SK-N-SH (cell line): ENCODE measurements around the gene HLA-DQB2. TPM values are rescaled to one million over a fixed set of nuclear protein-coding genes. Genes with fewer than 3 reads are reported as not detected.

Experiments
- CTCF ChIA-PET: fragments of 300-600, 350-600 bp; formaldehyde crosslinking; extraction: SDS; loops from one replicate; lab custom pipeline; 2021; lab: Yijun Ruan, JAX
- POLR2A ChIA-PET: fragments of 350-600 bp; sonication (Branson Sonifier 250); formaldehyde crosslinking; extraction: SDS; loops from one replicate; lab custom pipeline; 2020; ENCODE audit warnings: antibody characterized with exemption, inconsistent platforms; lab: Yijun Ruan, JAX
- DNase-seq: peaks from one replicate; pipeline ENCODE4 v3.0.0; 2012
- H2AFZ ChIP-seq: fragments of 200-600 bp; sonication (generic); 2 replicates; pipeline ENCODE4 v1.8.1; 2016; ENCODE audit warnings: antibody characterized with exemption, mild to moderate bottlenecking, low read depth
- H3F3A ChIP-seq: fragments of 200-600 bp; sonication (generic); replicated peaks from 2 replicates; pipeline ENCODE3; 2016; ENCODE audit warnings: antibody characterized with exemption, mild to moderate bottlenecking; ENCODE audit not compliant: insufficient read depth
- H3K27ac ChIP-seq, 2 experiments: fragments of 200-500 bp in 1 of 2; fragments of 200-600 bp in 1 of 2; sonication (Bioruptor generic) in 1 of 2; sonication (generic), shearing (Covaris generic) in 1 of 2; 2 replicates each; pipeline versions ENCODE4 v1.5.1 to v1.6.1; 2014 to 2016; ENCODE audit warnings: low read depth in 2 of 2, inconsistent platforms in 1 of 2, low read length in 1 of 2, mild to moderate bottlenecking in 1 of 2, mixed read lengths in 1 of 2
- H3K27me3 ChIP-seq: fragments of 200-600 bp; sonication (generic), shearing (Covaris generic); 2 replicates; pipeline ENCODE4 v1.6.1; 2016; ENCODE audit warnings: mixed run types; ENCODE audit not compliant: insufficient read depth
- H3K36me3 ChIP-seq, 2 experiments: fragments of 200-500 bp in 1 of 2; fragments of 200-600 bp in 1 of 2; sonication (Bioruptor generic) in 1 of 2; sonication (generic) in 1 of 2; replicated peaks in 1 of 2; 2 replicates each; pipeline versions ENCODE3 to v1.5.1; 2014 to 2016; ENCODE audit warnings: low read length in 1 of 2, mild to moderate bottlenecking in 1 of 2; ENCODE audit not compliant: insufficient read depth in 2 of 2, control insufficient read depth in 1 of 2
- H3K4me1 ChIP-seq, 2 experiments: fragments of 200-500 bp in 1 of 2; fragments of 200-600 bp in 1 of 2; sonication (Bioruptor generic) in 1 of 2; sonication (generic), shearing (Covaris generic) in 1 of 2; 2 replicates each; pipeline versions ENCODE4 v1.5.1 to v1.6.1; 2014 to 2016; ENCODE audit warnings: low read depth in 1 of 2, low read length in 1 of 2, mixed run types in 1 of 2; ENCODE audit not compliant: insufficient read depth in 2 of 2, control insufficient read depth in 1 of 2
- H3K4me2 ChIP-seq: fragments of 200-600 bp; sonication (generic), shearing (Covaris generic); 2 replicates; pipeline ENCODE4 v1.6.1; 2017; ENCODE audit warnings: mixed run types
- H3K4me3 ChIP-seq, 2 experiments: fragments of 200-500 bp in 1 of 2; fragments of 200-600 bp in 1 of 2; sonication (Bioruptor generic) in 1 of 2; sonication (generic), shearing (Covaris generic) in 1 of 2; 2 replicates each; pipeline versions ENCODE4 v1.5.1 to v1.8.1; 2014 to 2016; ENCODE audit warnings: low read depth in 2 of 2, inconsistent platforms in 1 of 2, low read length in 1 of 2, mild to moderate bottlenecking in 1 of 2, mixed read lengths in 1 of 2, moderate library complexity in 1 of 2
- H3K79me2 ChIP-seq: fragments of 200-600 bp; sonication (generic); 2 replicates; pipeline ENCODE4 v1.8.1; 2017; ENCODE audit warnings: mild to moderate bottlenecking; ENCODE audit not compliant: insufficient read depth
- H3K9ac ChIP-seq: fragments of 200-600 bp; sonication (generic); 2 replicates; pipeline ENCODE4 v1.6.1; 2017; ENCODE audit warnings: mixed run types
- H3K9me2 ChIP-seq: fragments of 200-600 bp; sonication (generic); 2 replicates; pipeline ENCODE4 v1.6.1; 2017; ENCODE audit warnings: mixed run types
- H3K9me3 ChIP-seq: fragments of 200-600 bp; sonication (generic); 2 replicates; pipeline ENCODE4 v1.6.1; 2017; ENCODE audit warnings: mixed run types, mild to moderate bottlenecking, moderate library complexity
- H4K20me1 ChIP-seq: fragments of 200-600 bp; sonication (generic); 2 replicates; pipeline ENCODE4 v1.6.1; 2017; ENCODE audit warnings: mild to moderate bottlenecking, mixed run types; ENCODE audit not compliant: insufficient read depth
- EP300 ChIP-seq, 2 experiments: IDR thresholded peaks; 2 replicates each; pipeline versions ENCODE4 v1.4.0 to v1.6.1; 2012; ENCODE audit warnings: borderline replicate concordance in 1 of 2, low read depth in 1 of 2, low read length in 1 of 2
- EZH2phosphoT487 ChIP-seq: fragments of 200-600 bp; sonication (generic); IDR thresholded peaks from 2 replicates; pipeline ENCODE4 v1.6.1; 2017; ENCODE audit warnings: low read depth, mixed run types, mild to moderate bottlenecking, antibody characterized with exemption, moderate library complexity, borderline replicate concordance
- FOSL2 ChIP-seq: IDR thresholded peaks from 2 replicates; pipeline ENCODE4 v1.4.0; 2012; ENCODE audit warnings: low read depth, mild to moderate bottlenecking, moderate library complexity, borderline replicate concordance
- FOXJ3 ChIP-seq: sonication (generic); formaldehyde crosslinking; IDR thresholded peaks from 2 replicates; pipeline ENCODE4 v1.5.1; 2020; ENCODE audit warnings: mild to moderate bottlenecking, missing genetic modification reagents
- GABPA ChIP-seq: IDR thresholded peaks from 2 replicates; pipeline ENCODE4 v1.4.0; 2012; ENCODE audit warnings: low read depth, mild to moderate bottlenecking
- GATA2 ChIP-seq: sonication (generic); formaldehyde crosslinking; IDR thresholded peaks from 2 replicates; pipeline ENCODE4 v1.5.0; 2020; ENCODE audit warnings: mild to moderate bottlenecking, missing genetic modification reagents
- IRF3 ChIP-seq: fragments of 150-350 bp; IDR thresholded peaks from 2 replicates; pipeline ENCODE4 v1.6.1; 2016; ENCODE audit warnings: mild to moderate bottlenecking, low read depth, low read length
- JUND ChIP-seq: IDR thresholded peaks from 2 replicates; pipeline ENCODE4 v1.4.0; 2012
- MXI1 ChIP-seq: IDR thresholded peaks from 2 replicates; pipeline ENCODE4 v1.6.1; 2012; ENCODE audit warnings: mild to moderate bottlenecking, low read depth, low read length, improper control_type of control experiment
- NRF1 ChIP-seq: IDR thresholded peaks from 2 replicates; pipeline ENCODE4 v1.6.1; 2012; ENCODE audit warnings: low read depth, mild to moderate bottlenecking, low read length
- PBX3 ChIP-seq: IDR thresholded peaks from 2 replicates; pipeline ENCODE4; 2012
- RAD21 ChIP-seq: IDR thresholded peaks from 2 replicates; pipeline ENCODE4 v1.6.1; 2012; ENCODE audit warnings: mild to moderate bottlenecking, low read length
- RCOR1 ChIP-seq: fragments of 150-350 bp; IDR thresholded peaks from 2 replicates; pipeline ENCODE4 v1.6.1; 2017; ENCODE audit warnings: antibody characterized with exemption, low read length
- REST ChIP-seq: IDR thresholded peaks from 2 replicates; pipeline ENCODE4 v1.6.1; 2012; ENCODE audit warnings: mild to moderate bottlenecking, low read depth, low read length, moderate library complexity
- RXRA ChIP-seq: IDR thresholded peaks from 2 replicates; pipeline ENCODE4 v1.4.0; 2012; ENCODE audit warnings: low read depth, mild to moderate bottlenecking, borderline replicate concordance
- SIN3A ChIP-seq: IDR thresholded peaks from 2 replicates; pipeline ENCODE4 v1.6.1; 2012; ENCODE audit warnings: low read depth, mild to moderate bottlenecking, low read length, moderate library complexity, borderline replicate concordance
- TAF1 ChIP-seq: IDR thresholded peaks from 2 replicates; pipeline ENCODE4 v1.6.1; 2012; ENCODE audit warnings: low read depth, mild to moderate bottlenecking, low read length, moderate library complexity, borderline replicate concordance
- TCF12 ChIP-seq: IDR thresholded peaks from 2 replicates; pipeline ENCODE4 v1.4.0; 2012
- TEAD4 ChIP-seq: IDR thresholded peaks from 2 replicates; pipeline ENCODE4 v1.4.0; 2012; ENCODE audit warnings: mild to moderate bottlenecking, borderline replicate concordance; ENCODE audit not compliant: insufficient read depth
- USF1 ChIP-seq: IDR thresholded peaks from 2 replicates; pipeline ENCODE4 v1.4.0; 2012; ENCODE audit warnings: low read depth, borderline replicate concordance
- WGBS: methylation state at CpG from one replicate; pipeline ENCODE4 v1.1.6; 2017; ENCODE audit warnings: low lambda C conversion rate; 5-methylcytosine and 5-hydroxymethylcytosine counted together
- polyA plus RNA-seq, 3 experiments: library from polyadenylated mRNA; depleted of rRNA; stranded (reverse); fragments of >200 nt; gene quantifications; 2 replicates each; pipeline ENCODE4 v1.2.3, GENCODE V29; 2012

HLA-DQB2 gene
- polyA plus RNA-seq, 1 of the 3 experiments (the other 2 are of a cell fraction): not detected

GRCh38 chr6:32761072-32761471 lies 2.3 kb downstream of the HLA-DQB2 start:
- Histone ChIP-seq H3K4me3 (no peak overlapping the region), H3K36me3 (no peaks in the 10 kb centered on the region), H3K9me2 (no peaks in the 10 kb centered on the region), H2AFZ (no peak overlapping the region), H3K4me2 (no peak overlapping the region), H3K79me2 (no peaks in the 10 kb centered on the region), H3F3A (no peaks in the 10 kb centered on the region), H3K27me3 (peaks cover 34% of the 10 kb centered on the region; the same call in 1 of the 2 replicates), H3K27ac (no peak overlapping the region), H4K20me1 (no peaks in the 10 kb centered on the region), H3K9me3 (no peaks in the 10 kb centered on the region), H3K9ac (no peak overlapping the region), H3K4me1 (no peaks in the 10 kb centered on the region)
- DNase-seq: no peak
- 27% methylated on average over 16 of the region's 16 CpGs for WGBS
- TF ChIP-seq RCOR1 (no peak), RAD21 (no peak), TEAD4 (no peak), JUND (no peak), GATA2 (CRISPR knock-in tag) (no peak), FOSL2 (no peak), IRF3 (no peak), FOXJ3 (no peak), NRF1 (no peak), GABPA (no peak), EP300 (IDR thresholded peaks at IDR 0.05; ENCODE audit: borderline replicate concordance in 1 of 2, low read depth in 1 of 2, low read length in 1 of 2) (no peak), TAF1 (no peak), USF1 (no peak), SIN3A (no peak), REST (no peak), MXI1 (no peak), TCF12 (no peak), RXRA (no peak), EZH2phosphoT487 (no peak), PBX3 (no peak)
- POLR2A ChIA-PET: no interaction called here
- CTCF ChIA-PET: interaction anchor here (1.7 kb wide), 1 partner anchor 25 kb away, joined by 5 read pairs; no protein-coding TSS in a partner anchor
